ENCODE data around the gene DENND11. TPM values are rescaled to one million over a fixed set of nuclear protein-coding genes. Genes with fewer than 3 reads are reported as not detected.

The DENND11 gene
- polyA plus RNA-seq, 2 of the 4 experiments (the other 2 are of a cell fraction) = 7.1 to 11.5 TPM

- Histone ChIP-seq H3K4me2 (no peak overlapping the region), H3K9me3 (no peaks in the 10 kb centered on the region), H3K4me3 (no peak overlapping the region), H3K4me1 (no peaks in the 10 kb centered on the region), H3K27ac (no peak overlapping the region)
- POLR2A ChIA-PET = no interaction called here
- no peak for ATAC-seq
- CTCF ChIA-PET = interaction anchor here (1.0 to 1.6 kb wide), 4 partner anchors 13 to 52 kb away, joined by 3 to 4 read pairs (median 3); partner anchors contain the start of genes DENND11 and SSBP1
- DNase-seq (ENCODE audit: low read depth in 1 of 2, low spot score in 1 of 2) = no peak
- no peak for FAIRE-seq
- TF ChIP-seq BHLHE40 (IDR thresholded peaks at IDR 0.05; ENCODE audit: low read depth, low read length) = no peak
- TF ChIP-seq POLR2AphosphoS2 (conservative IDR thresholded peaks at IDR 0.05; ENCODE audit: low read length) = no peak
- WGBS (ENCODE audit: missing lambda C conversion rate) = 85% methylated on average over 3 of the region's 3 CpGs
These were observed 15.9 kb downstream of the DENND11 start for GRCh38 chr7:141686074-141686473.

- Histone ChIP-seq H3K4me2 (no peak overlapping the region), H3K27ac (no peak overlapping the region), H3K9me3 (no peaks in the 10 kb centered on the region), H3K4me3 (no peak overlapping the region), H3K4me1 (no peaks in the 10 kb centered on the region)
- DNase-seq (ENCODE audit: low read depth in 1 of 2, low spot score in 1 of 2) = no peak
- TF ChIP-seq PBX3 (IDR thresholded peaks at IDR 0.05) (no peak), HMGXB4 (CRISPR knock-in tag; IDR thresholded peaks at IDR 0.05; ENCODE audit: borderline replicate concordance) (no peak), JUNB (IDR thresholded peaks at IDR 0.05) (no peak), FOSB (CRISPR knock-in tag; IDR thresholded peaks at IDR 0.05) (no peak), ZNF302 (CRISPR knock-in tag; IDR thresholded peaks at IDR 0.05) (no peak), ATOH8 (CRISPR knock-in tag; IDR thresholded peaks at IDR 0.05; ENCODE audit: low read depth) (no peak), CBX8 (IDR thresholded peaks at IDR 0.05) (no peak), FOXS1 (CRISPR knock-in tag; IDR thresholded peaks at IDR 0.05) (no peak), RCOR1 (IDR thresholded peaks at IDR 0.05; ENCODE audit: low read depth, low read length) (no peak), JUN (IDR thresholded peaks at IDR 0.05) (no peak), PHF8 (IDR thresholded peaks at IDR 0.05; ENCODE audit: borderline replicate concordance, low read depth) (no peak), RNF2 (IDR thresholded peaks at IDR 0.05; ENCODE audit: borderline replicate concordance, low read depth) (no peak), ZSCAN20 (CRISPR knock-in tag; IDR thresholded peaks at IDR 0.05) (no peak), MAFK (IDR thresholded peaks at IDR 0.05; ENCODE audit: partially characterized antibody) (no peak), NPAS2 (CRISPR knock-in tag; IDR thresholded peaks at IDR 0.05; ENCODE audit: borderline replicate concordance) (no peak)
- FAIRE-seq = no peak
- 95% methylated on average over 25 of the region's 27 CpGs for WGBS (ENCODE audit: missing lambda C conversion rate)
- ChIA-PET POLR2A (no interaction called here), CTCF (interaction anchor here (1.0 to 1.6 kb wide), 5 partner anchors 12 to 53 kb away, joined by 3 to 4 read pairs (median 3); partner anchors contain the start of genes DENND11 and SSBP1)
- ATAC-seq = no peak
These were observed 16.5 kb downstream of the DENND11 start for GRCh38 chr7:141685285-141686023.

- H3K4me1 ChIP-seq = peaks cover 8% of the 10 kb centered on the region; the same call in 2 of the 3 replicates
- FAIRE-seq (no peak), ATAC-seq (no peak), DNase-seq (ENCODE audit: low read depth in 1 of 2, low spot score in 1 of 2) (no peak)
- no peaks in the 10 kb centered on the region for H3K9me3 ChIP-seq
- H3K4me2 ChIP-seq = no peak overlapping the region
- CTCF ChIA-PET = interaction anchor here (1.0 kb wide), 1 partner anchor 59 kb away, joined by 3 read pairs; the partner anchor contains the start of gene SSBP1
- no peak overlapping the region for H3K27ac ChIP-seq
- POLR2A ChIA-PET = no interaction called here
- H3K4me3 ChIP-seq = no peak overlapping the region
- TF ChIP-seq HOXB13 (CRISPR knock-in tag; IDR thresholded peaks at IDR 0.05; ENCODE audit: low read depth) (no peak), ZC3H11A (IDR thresholded peaks at IDR 0.05) (no peak), MYC (IDR thresholded peaks at IDR 0.05; ENCODE audit: borderline replicate concordance, low read length) (no peak), FOSB (CRISPR knock-in tag; IDR thresholded peaks at IDR 0.05) (no peak), EHF (CRISPR knock-in tag; IDR thresholded peaks at IDR 0.05) (no peak), KDM5A (IDR thresholded peaks at IDR 0.05) (no peak), HOXB5 (CRISPR knock-in tag; IDR thresholded peaks at IDR 0.05) (no peak), PHF8 (IDR thresholded peaks at IDR 0.05; ENCODE audit: borderline replicate concordance, low read depth) (no peak), ZSCAN20 (CRISPR knock-in tag; IDR thresholded peaks at IDR 0.05) (no peak), MAFK (IDR thresholded peaks at IDR 0.05; ENCODE audit: partially characterized antibody) (no peak)
These were observed 23.0 kb downstream of the DENND11 start for GRCh38 chr7:141679014-141679413.

Measured in A549 (cell line).